Stimulated activated CD4-positive, alpha-beta T cell treated with anti-CD3 and anti-CD28 coated beads, Interleukin-4, amount 100 ng/mL, for 48 hours (primary cell): Measurements from ENCODE around the gene RGS6.

ENCODE experiments used
- DNase-seq, 2 donors: peaks; one replicate each; pipeline ENCODE4 v3.0.0-alpha.2; 2020; ENCODE audit warnings: low read depth in 2 of 2

Gene RGS6

GRCh38 chr14:71943695-71944018, 11.4 kb downstream of the RGS6 start:
- DNase-seq: no peak

- DNase-seq: no peak
Measured at GRCh38 chr14:71947947-71948500, 15.8 kb downstream of the RGS6 start.

GRCh38 chr14:71952381-71953363, 20.4 kb downstream of the RGS6 start:
- no peak for DNase-seq

GRCh38 chr14:71956920-71957563, 24.8 kb downstream of the RGS6 start:
- no peak for DNase-seq

- no peak for DNase-seq
Measured at GRCh38 chr14:71959055-71959454, 26.8 kb downstream of the RGS6 start.

- no peak for DNase-seq
Measured at GRCh38 chr14:71960494-71961353, 28.5 kb downstream of the RGS6 start.

- DNase-seq: no peak
Measured at GRCh38 chr14:71961972-71962371, 29.7 kb downstream of the RGS6 start.

- no peak for DNase-seq
Measured at GRCh38 chr14:71964716-71965115, 32.5 kb downstream of the RGS6 start.

GRCh38 chr14:71966528-71966927, 34.3 kb downstream of the RGS6 start:
- DNase-seq: no peak

- no peak for DNase-seq
Measured at GRCh38 chr14:71967704-71968103, 35.5 kb downstream of the RGS6 start.

GRCh38 chr14:71970272-71970671, 38.0 kb downstream of the RGS6 start:
- no peak for DNase-seq

GRCh38 chr14:71985538-71986189, 53.4 kb downstream of the RGS6 start:
- DNase-seq: no peak

GRCh38 chr14:71988476-71988875, 56.2 kb downstream of the RGS6 start:
- DNase-seq: no peak

- no peak for DNase-seq
Measured at GRCh38 chr14:71988939-71989338, 56.7 kb downstream of the RGS6 start.

GRCh38 chr14:71994416-71994815, 62.2 kb downstream of the RGS6 start:
- DNase-seq: no peak

- no peak for DNase-seq
Measured at GRCh38 chr14:71995741-71996140, 63.5 kb downstream of the RGS6 start.

- DNase-seq: no peak
Measured at GRCh38 chr14:71996610-71997009, 64.4 kb downstream of the RGS6 start.

GRCh38 chr14:72000907-72001306, 68.7 kb downstream of the RGS6 start:
- DNase-seq: no peak

- DNase-seq: no peak
Measured at GRCh38 chr14:72002731-72003130, 70.5 kb downstream of the RGS6 start.

GRCh38 chr14:72008666-72009065, 76.4 kb downstream of the RGS6 start:
- no peak for DNase-seq

GRCh38 chr14:72010474-72010873, 78.2 kb downstream of the RGS6 start:
- DNase-seq: no peak
